HFFc6 (cell line): ENCODE results near the gene ARHGEF4. TPM values are rescaled to one million over a fixed set of nuclear protein-coding genes. Genes with fewer than 3 reads are reported as not detected.

ENCODE experiments used
- DNase-seq: peaks from one replicate; pipeline ENCODE4 v3.0.0-alpha.2; 2018
- H3K27ac Mint-ChIP-seq: 2 replicates; pipeline ENCODE4 v1.8.0; 2020; ENCODE audit warnings: mild to moderate bottlenecking, mixed read lengths
- H3K27me3 Mint-ChIP-seq: 2 replicates; pipeline ENCODE4 v1.8.0; 2021; ENCODE audit warnings: mild to moderate bottlenecking, moderate library complexity, mixed read lengths; ENCODE audit not compliant: insufficient read depth
- H3K36me3 Mint-ChIP-seq: 2 replicates; pipeline ENCODE4 v1.8.0; 2021; ENCODE audit warnings: low read depth, mixed read lengths
- H3K4me1 Mint-ChIP-seq: 2 replicates; pipeline ENCODE4 v1.8.0; 2020; ENCODE audit warnings: low read depth, mixed read lengths
- H3K4me3 Mint-ChIP-seq: 2 replicates; pipeline ENCODE4 v1.8.0; 2020; ENCODE audit warnings: mild to moderate bottlenecking, moderate library complexity, mixed read lengths
- H3K9me3 Mint-ChIP-seq: 2 replicates; pipeline ENCODE4 v1.8.0; 2020; ENCODE audit warnings: mild to moderate bottlenecking, mixed read lengths
- CTCF ChIP-seq: fragments of 200-600 bp; sonication (generic); IDR thresholded peaks from 2 replicates; pipeline ENCODE4 v1.5.0; 2021; ENCODE audit warnings: antibody characterized with exemption, mild to moderate bottlenecking
- total RNA-seq, 6 experiments: library from RNA; stranded (reverse); fragmentation: NEBNext Ultra II Directional; extraction: Animal tissue kit (Norgen Biotek cat#: 25700); gene quantifications; 2 replicates in 1 of 6; 3 replicates in 5 of 6; pipeline ENCODE4 v1.2.3, GENCODE V29; 2021

Gene ARHGEF4
- total RNA-seq, 6 experiments from 2014 or later, result 0.94 to 2.2 (median 1.4) TPM

DNA sequence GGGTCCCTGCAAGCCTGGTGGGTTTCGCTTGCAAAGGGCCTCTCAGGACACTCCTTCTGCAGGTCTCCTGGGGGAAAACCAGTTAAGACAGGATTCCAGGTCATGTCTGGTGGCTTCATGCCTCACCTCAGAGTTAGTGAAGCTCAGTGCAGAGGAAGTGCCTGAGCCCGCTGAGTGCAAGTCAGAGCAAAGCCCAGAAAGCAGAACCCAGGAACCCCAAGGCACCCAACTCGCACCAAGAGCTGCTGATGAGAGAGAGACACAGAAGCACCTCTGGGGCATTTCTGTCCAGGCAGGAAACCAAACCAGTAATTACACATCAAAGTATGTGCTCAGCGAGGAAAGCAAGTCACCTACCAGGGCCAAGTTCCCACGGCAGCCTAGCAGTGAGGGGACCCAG is 78.4 kb downstream of the ARHGEF4 start:
- TF ChIP-seq CTCF, result no peak
- H3K27me3 Mint-ChIP-seq, result peaks cover 14% of the 10 kb centered on the region; the same call in 1 of the 2 replicates
- H3K27ac Mint-ChIP-seq, result no peak overlapping the region

DNA sequence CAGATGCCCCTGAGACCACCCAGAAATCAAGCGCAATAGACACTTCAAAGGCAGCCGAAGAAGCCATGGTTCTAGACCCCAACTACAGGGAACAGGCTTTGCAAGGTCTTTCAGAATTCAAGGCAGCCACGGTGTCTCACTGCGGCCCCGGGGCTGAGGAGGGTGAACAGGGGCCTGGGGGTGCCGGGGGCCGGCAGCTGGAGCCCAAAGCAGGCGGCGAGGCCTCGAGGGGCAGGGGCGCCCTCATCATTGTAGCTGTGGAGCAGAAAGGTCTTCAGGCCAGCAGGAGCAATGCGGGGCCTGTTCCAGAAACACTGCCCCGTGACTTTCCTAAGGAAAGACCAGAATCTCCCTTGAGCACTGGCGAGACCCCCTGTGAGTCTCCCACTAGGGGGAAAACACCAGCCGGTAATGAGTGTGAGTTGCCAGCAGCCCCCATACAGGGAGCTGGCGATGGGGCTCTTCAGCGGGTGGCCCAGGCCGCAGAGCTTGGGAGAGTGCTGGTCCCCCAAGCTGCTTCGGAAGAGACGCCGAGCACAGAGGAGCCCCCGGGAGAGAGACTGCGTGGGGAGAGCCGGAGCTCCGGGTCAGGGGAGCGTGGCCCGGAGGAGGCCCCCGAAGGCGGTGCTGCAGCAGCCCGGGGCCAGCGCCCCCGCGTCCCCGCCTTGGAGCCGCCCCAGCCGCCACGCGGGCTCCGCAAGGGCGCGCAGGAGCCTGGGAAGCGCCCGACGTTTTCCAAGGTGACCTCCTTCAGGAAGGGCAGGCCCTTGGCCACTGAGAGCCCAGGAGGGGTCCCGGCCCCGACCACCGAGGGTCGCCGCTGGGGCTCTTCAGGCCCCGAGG is 79.1 kb downstream of the ARHGEF4 start:
- no peak overlapping the region for H3K27ac Mint-ChIP-seq
- DNase-seq, result no peak
- no peaks in the 10 kb centered on the region for H3K4me1 Mint-ChIP-seq
- H3K4me3 Mint-ChIP-seq, result no peak overlapping the region
- no peaks in the 10 kb centered on the region for H3K36me3 Mint-ChIP-seq
- no peak for TF ChIP-seq CTCF
- H3K27me3 Mint-ChIP-seq, result peaks cover 11% of the 10 kb centered on the region; the same call in 1 of the 2 replicates
- H3K9me3 Mint-ChIP-seq, result no peaks in the 10 kb centered on the region

More for the DNA sequence above, 78.4 kb downstream of the ARHGEF4 start:
- H3K4me1 Mint-ChIP-seq, result no peaks in the 10 kb centered on the region
- H3K36me3 Mint-ChIP-seq, result no peaks in the 10 kb centered on the region
- no peaks in the 10 kb centered on the region for H3K9me3 Mint-ChIP-seq
- DNase-seq, result no peak
- H3K4me3 Mint-ChIP-seq, result no peak overlapping the region

GRCh38 chr2:130916438-130916705 is 79.7 kb downstream of the ARHGEF4 start:
- no peaks in the 10 kb centered on the region for H3K4me1 Mint-ChIP-seq
- TF ChIP-seq CTCF, result no peak
- H3K27ac Mint-ChIP-seq, result no peak overlapping the region
- no peaks in the 10 kb centered on the region for H3K9me3 Mint-ChIP-seq
- H3K4me3 Mint-ChIP-seq, result no peak overlapping the region
- no peak for DNase-seq
- H3K27me3 Mint-ChIP-seq, result peaks cover 11% of the 10 kb centered on the region; the same call in 1 of the 2 replicates
- H3K36me3 Mint-ChIP-seq, result no peaks in the 10 kb centered on the region

- no peaks in the 10 kb centered on the region for H3K9me3 Mint-ChIP-seq
- H3K4me1 Mint-ChIP-seq, result no peaks in the 10 kb centered on the region
- no peak for DNase-seq
- TF ChIP-seq CTCF, result no peak
- H3K27ac Mint-ChIP-seq, result no peak overlapping the region
- no peaks in the 10 kb centered on the region for H3K36me3 Mint-ChIP-seq
- no peak overlapping the region for H3K4me3 Mint-ChIP-seq
- H3K27me3 Mint-ChIP-seq, result peaks cover 11% of the 10 kb centered on the region; the same call in 1 of the 2 replicates
Observed at GRCh38 chr2:130917006-130917688, 80.4 kb downstream of the ARHGEF4 start.

DNA sequence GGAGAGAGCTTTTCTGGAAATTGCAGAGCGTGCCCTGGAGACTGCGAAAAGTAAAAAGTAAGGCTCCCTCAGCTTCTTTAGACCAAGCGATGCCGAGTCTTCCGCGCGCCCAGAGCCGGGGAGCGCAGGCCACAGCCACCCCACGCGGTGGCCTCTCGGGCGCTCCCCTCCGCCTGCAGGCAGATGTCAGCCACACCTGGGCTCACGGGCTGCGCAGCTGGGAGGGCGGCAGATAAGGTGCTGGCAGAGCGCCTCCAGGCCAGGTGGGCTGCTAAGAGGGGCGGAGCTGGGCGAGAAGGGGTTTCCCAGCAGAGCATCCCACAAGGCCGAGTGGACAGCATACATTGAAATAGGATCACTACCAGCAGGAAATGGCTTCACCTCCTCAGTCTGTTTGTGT is 81.7 kb downstream of the ARHGEF4 start:
- Mint-ChIP-seq H3K4me3 (no peak overlapping the region), H3K27me3 (peaks cover 11% of the 10 kb centered on the region; the same call in 1 of the 2 replicates), H3K27ac (no peak overlapping the region), H3K36me3 (no peaks in the 10 kb centered on the region), H3K4me1 (no peaks in the 10 kb centered on the region), H3K9me3 (no peaks in the 10 kb centered on the region)
- DNase-seq, result no peak
- no peak for TF ChIP-seq CTCF
